GM19372 (cell line): ENCODE measurements around the gene TEX53.

Experiments
- ATAC-seq: cut with Tn5 transposase; IDR thresholded peaks from one replicate; pipeline ENCODE4 v1.9.1; 2021; ENCODE audit warnings: mild to moderate bottlenecking, low read depth, moderate library complexity; ENCODE audit not compliant: unreplicated experiment

The TEX53 gene

GRCh38 chr9:114657705-114658104 is at the start of gene TEX53:
TEX53 (minus strand) TSS chr9:114657805; CDS start chr9:114657774, 31 bp downstream.
- no peak for ATAC-seq

- ATAC-seq = no peak
These were observed 49.1 kb upstream of the TEX53 start for GRCh38 chr9:114706711-114707110.

GRCh38 chr9:114701988-114702387 is 44.4 kb upstream of the TEX53 start:
- ATAC-seq = no peak

GRCh38 chr9:114697951-114698351 is 40.3 kb upstream of the TEX53 start:
- ATAC-seq = no peak

GRCh38 chr9:114696814-114697544 is 39.4 kb upstream of the TEX53 start:
- peak; percentile 56 for ATAC-seq

- no peak for ATAC-seq
These were observed 38.3 kb upstream of the TEX53 start for GRCh38 chr9:114695948-114696347.

GRCh38 chr9:114694719-114695269 is 37.2 kb upstream of the TEX53 start:
- peak; percentile 37 for ATAC-seq

GRCh38 chr9:114694146-114694545 is 36.5 kb upstream of the TEX53 start:
- no peak for ATAC-seq

- no peak for ATAC-seq
These were observed 35.7 kb upstream of the TEX53 start for GRCh38 chr9:114693248-114693855.

GRCh38 chr9:114691956-114692295 is 34.3 kb upstream of the TEX53 start:
- no peak for ATAC-seq

GRCh38 chr9:114691046-114691955 is 33.7 kb upstream of the TEX53 start:
- no peak for ATAC-seq

- ATAC-seq = no peak
These were observed 32.7 kb upstream of the TEX53 start for GRCh38 chr9:114690308-114690707.

- ATAC-seq = no peak
These were observed 32.2 kb upstream of the TEX53 start for GRCh38 chr9:114689813-114690212.

GRCh38 chr9:114688909-114689610 is 31.5 kb upstream of the TEX53 start:
- no peak for ATAC-seq

GRCh38 chr9:114688379-114688778 is 30.8 kb upstream of the TEX53 start:
- no peak for ATAC-seq

GRCh38 chr9:114687034-114687433 is 29.4 kb upstream of the TEX53 start:
- no peak for ATAC-seq

GRCh38 chr9:114685951-114686350 is 28.3 kb upstream of the TEX53 start:
- no peak for ATAC-seq

GRCh38 chr9:114684036-114684435 is 26.4 kb upstream of the TEX53 start:
- no peak for ATAC-seq

GRCh38 chr9:114682846-114683245 is 25.2 kb upstream of the TEX53 start:
- ATAC-seq = no peak

GRCh38 chr9:114681594-114682332 is 24.2 kb upstream of the TEX53 start, which contains the start of gene TEX48:
TEX48 (minus strand) TSS chr9:114682192; CDS start chr9:114671723, 10,469 bp downstream.
- peak; percentile 85 for ATAC-seq
